B cell (primary cell): ENCODE results near the gene TRIM56.

Experiments used
- CTCF ChIP-seq: fragments of 200-600 bp; IDR thresholded peaks from one replicate; pipeline ENCODE4 v1.8.0; 2022; ENCODE audit warnings: antibody characterized with exemption, mild to moderate bottlenecking
- EZH2 ChIP-seq: IDR thresholded peaks from 2 replicates; pipeline ENCODE4 v1.6.1; 2012; ENCODE audit warnings: borderline replicate concordance, low read depth, mild to moderate bottlenecking, moderate library complexity, low read length; ENCODE audit not compliant: insufficient read depth, poor library complexity, severe bottlenecking

- TF ChIP-seq CTCF (no peak), EZH2 (no peak)
Observed at GRCh38 chr7:101126651-101127459, 41.6 kb downstream of the TRIM56 start, which contains the start of gene SERPINE1.
